CD4-positive, alpha-beta T cell treated with Interleukin-17A for 4 hours (primary cell): ENCODE results near the gene PUSL1.

ENCODE experiments used
- DNase-seq: peaks from one replicate; pipeline ENCODE4 v3.0.0-alpha.2; 2020; ENCODE audit warnings: mixed read lengths

The PUSL1 gene

DNA sequence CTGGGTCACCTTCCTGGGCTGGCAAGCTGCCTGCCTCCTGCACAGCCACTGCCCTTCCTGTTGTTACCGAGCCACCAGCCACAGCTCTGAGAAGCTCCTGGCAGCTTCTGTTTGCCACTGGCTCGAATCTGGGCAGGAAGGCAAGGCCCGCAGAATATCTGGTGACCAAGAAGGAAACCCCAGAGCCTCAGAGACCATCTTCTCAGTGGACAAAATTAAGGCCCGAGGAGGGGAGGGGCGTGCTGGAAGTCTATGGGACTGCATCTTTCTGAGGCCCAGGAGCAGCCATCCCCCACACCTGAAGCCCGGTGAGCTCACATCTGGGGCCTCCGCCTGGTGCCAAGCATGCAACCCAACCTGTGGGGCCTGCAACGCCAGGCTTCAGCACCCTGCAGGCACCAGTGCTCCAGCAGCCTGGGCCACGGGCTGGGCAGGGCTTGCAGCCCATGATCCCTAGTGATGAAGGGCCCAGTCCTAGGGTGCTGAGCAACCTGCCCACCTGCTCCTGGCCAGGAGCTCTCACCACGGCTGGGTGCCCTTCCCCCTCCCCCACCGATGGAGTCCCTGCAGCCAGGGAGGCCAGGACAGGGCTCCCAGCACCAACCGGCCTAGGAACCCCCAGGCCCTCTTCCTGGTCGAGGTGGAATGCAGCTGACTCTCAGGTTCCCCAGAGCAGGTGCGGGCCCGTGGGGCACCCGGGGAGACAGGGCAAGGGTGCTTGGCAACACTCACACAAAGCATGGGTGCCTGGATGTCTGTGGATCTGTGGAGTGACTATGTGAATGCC, 17.1 kb downstream of the PUSL1 start:
- DNase-seq: no peak

DNA sequence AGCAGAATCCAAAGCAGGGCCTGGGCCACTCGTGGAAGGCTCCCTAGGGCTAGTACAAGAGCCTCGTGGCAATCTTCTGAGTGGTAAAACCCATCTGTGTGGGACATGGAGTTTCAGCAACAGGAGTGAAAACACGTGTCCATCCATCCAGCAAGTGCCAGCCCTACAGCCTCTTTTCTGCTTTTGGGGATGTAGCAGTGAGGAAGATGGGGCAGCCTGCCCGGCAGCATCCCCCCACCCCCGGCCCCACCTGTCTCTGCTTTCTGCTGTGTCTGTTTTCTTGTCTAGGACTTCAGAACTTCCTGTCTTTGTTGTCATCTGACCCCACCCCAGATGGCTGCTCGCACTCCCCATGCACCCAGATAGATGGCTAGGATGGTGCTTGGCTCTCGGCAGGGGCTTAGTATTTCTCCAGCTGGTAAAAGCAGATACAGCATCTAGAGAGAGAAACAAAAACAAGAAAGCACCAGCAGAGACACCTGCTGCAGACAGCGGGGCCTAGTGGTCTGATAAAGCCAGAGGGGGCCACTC, 17.7 kb downstream of the PUSL1 start:
- DNase-seq: no peak

- no peak for DNase-seq
Measured at GRCh38 chr1:1327291-1327690, 18.9 kb downstream of the PUSL1 start.

GRCh38 chr1:1328254-1328653, 19.9 kb downstream of the PUSL1 start:
- DNase-seq: no peak

GRCh38 chr1:1329304-1330210, 21.2 kb downstream of the PUSL1 start:
- no peak for DNase-seq

DNA sequence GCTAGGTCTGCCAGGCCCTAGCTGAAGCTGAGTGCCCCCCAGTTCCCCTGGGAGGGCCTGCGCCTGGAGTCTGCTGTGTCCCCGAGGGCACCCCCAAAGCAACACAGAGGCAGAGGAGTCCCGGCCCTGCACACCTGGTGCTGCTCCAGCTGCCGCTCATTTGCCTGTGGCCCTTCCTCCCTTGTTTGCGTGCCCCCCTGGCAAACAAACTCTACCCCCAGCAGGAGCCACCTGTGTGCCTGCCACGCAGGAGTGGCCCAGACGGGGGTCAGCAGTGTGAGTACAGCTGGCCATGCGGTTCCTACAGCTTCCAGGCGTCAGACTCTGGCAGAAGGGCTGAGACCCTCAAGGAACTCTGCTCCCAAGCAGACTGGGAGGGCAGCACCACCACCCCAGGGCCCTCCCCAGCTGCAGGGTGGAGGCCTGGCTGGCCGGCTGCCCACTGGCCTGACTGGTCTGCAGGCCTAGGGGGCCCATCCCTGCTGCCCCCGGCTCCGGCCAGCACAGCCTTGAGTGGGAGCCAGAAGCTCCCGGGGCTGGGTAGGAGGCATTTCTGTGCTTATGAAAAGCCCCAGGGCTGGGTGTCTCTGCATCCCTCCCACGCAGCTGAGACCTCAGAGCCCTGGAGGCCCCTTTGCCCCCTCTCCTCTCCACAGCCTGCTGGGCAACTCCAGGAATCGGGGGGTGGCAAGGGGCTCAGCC, 22.1 kb downstream of the PUSL1 start:
- DNase-seq: no peak

GRCh38 chr1:1331068-1331965, 22.9 kb downstream of the PUSL1 start, which contains the start of gene TAS1R3:
TAS1R3 (plus strand) TSS chr1:1331280; CDS start chr1:1331346, 66 bp downstream.
- no peak for DNase-seq

GRCh38 chr1:1332031-1332755, 23.8 kb downstream of the PUSL1 start:
- DNase-seq: no peak

- no peak for DNase-seq
Measured at GRCh38 chr1:1332774-1333480, 24.5 kb downstream of the PUSL1 start.

DNA sequence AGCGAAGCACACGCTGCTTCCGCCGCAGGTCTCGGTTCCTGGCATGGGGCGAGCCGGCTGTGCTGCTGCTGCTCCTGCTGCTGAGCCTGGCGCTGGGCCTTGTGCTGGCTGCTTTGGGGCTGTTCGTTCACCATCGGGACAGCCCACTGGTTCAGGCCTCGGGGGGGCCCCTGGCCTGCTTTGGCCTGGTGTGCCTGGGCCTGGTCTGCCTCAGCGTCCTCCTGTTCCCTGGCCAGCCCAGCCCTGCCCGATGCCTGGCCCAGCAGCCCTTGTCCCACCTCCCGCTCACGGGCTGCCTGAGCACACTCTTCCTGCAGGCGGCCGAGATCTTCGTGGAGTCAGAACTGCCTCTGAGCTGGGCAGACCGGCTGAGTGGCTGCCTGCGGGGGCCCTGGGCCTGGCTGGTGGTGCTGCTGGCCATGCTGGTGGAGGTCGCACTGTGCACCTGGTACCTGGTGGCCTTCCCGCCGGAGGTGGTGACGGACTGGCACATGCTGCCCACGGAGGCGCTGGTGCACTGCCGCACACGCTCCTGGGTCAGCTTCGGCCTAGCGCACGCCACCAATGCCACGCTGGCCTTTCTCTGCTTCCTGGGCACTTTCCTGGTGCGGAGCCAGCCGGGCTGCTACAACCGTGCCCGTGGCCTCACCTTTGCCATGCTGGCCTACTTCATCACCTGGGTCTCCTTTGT, 25.3 kb downstream of the PUSL1 start:
- no peak for DNase-seq

- no peak for DNase-seq
Measured at GRCh38 chr1:1334835-1335234, 26.4 kb downstream of the PUSL1 start.

DNA sequence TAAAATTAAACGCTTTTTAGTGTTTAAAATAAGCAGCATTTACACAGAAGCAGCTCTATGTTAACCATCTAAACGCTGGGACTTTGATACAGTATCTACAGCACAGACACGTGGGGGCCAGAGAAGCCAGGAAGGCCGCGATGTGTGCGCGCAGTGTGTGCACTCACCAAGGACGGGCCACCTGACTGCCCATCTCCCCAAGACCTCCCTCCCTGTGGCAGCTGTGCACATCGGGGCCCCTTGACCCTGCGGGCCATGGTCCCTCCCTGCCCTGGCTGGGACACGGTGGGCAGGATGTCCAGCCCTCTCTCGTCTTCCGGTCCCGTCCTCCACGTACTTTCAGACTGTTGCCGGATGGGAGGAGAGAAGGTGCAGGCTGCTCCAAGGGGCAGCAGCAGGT, 26.9 kb downstream of the PUSL1 start:
- no peak for DNase-seq

- no peak for DNase-seq
Measured at GRCh38 chr1:1335792-1336248, 27.4 kb downstream of the PUSL1 start.

GRCh38 chr1:1336446-1336845, 28.0 kb downstream of the PUSL1 start:
- DNase-seq: no peak

GRCh38 chr1:1336931-1337792, 28.8 kb downstream of the PUSL1 start:
- DNase-seq: no peak

- peak; percentile 36 for DNase-seq
Measured at GRCh38 chr1:1337793-1338147, 29.4 kb downstream of the PUSL1 start.

DNA sequence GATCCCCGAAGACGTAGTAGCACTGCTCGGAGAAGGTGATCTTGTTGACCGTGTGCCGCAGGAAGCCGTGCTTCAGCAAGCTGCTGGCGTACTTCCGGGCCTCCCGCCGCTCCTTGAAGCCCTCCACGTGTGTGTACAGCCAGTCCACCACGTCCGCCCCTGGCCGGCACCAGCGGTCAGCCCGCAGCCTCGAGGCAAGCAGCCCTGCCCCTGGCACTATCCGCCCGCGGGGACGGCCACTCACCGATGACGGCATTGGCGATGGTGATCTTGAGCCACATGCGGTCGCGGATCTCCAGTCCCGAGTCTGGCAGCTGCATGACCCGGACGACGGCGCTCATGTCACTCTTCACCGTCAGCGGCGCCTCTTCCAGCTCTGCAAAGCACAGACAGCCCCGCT, 29.9 kb downstream of the PUSL1 start:
- no peak for DNase-seq

GRCh38 chr1:1340185-1340584, 31.8 kb downstream of the PUSL1 start:
- DNase-seq: no peak
